ENCODE data around the gene PPARA. TPM values are rescaled to one million over a fixed set of nuclear protein-coding genes. Genes with fewer than 3 reads are reported as not detected.
"Not testable (repeated sequence)": the region's sequence is repeated elsewhere in the genome, so short reads cannot be mapped to it uniquely, and the experiment has no call there.

Gene PPARA
- total and polyA plus RNA-seq, 5 donors = 22.9 to 85.2 (median 71.4) TPM

DNA sequence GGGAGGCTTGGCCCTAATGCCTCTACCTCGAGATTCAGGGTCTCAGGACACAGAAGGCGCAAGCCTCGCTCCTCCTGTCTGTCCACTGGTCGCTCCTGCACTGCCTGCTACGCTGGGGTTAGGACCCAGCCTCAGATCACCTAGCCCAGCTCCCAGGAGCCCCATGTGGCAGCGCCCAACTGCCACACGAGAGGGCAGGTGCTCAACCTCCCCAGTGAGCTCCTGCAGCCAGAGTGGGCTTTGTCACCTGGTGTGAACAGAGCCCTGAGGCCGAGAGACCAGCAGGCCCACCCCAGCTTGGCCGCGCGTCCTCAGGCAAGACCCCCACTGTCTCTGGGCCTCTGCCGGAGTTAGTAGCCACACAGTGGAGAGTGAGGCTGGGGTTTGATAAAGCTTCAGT lies 21.7 kb upstream of the PPARA start:
- no peaks in the 10 kb centered on the region for H3K27me3 ChIP-seq (ENCODE audit: control insufficient read depth, insufficient read depth)
- DNase-seq (no peak), ATAC-seq (no peak)
- H3K27ac ChIP-seq (ENCODE audit: low read length) = no peak overlapping the region
- intact Hi-C loops (cut with DNase I) = loop anchor here in 2 of 4 donors (5.0 to 10.0 kb wide), 2 partner anchors 189 to 416 kb away; no protein-coding TSS in a partner anchor
- H3K9me3 ChIP-seq (ENCODE audit: control insufficient read depth, low read length) = no peaks in the 10 kb centered on the region
- no peak overlapping the region for H3K4me3 ChIP-seq (ENCODE audit: low read length)
- H3K4me1 ChIP-seq (ENCODE audit: control insufficient read depth, insufficient read depth, low read length) = no peaks in the 10 kb centered on the region
- WGBS = 94% methylated on average over 12 of the region's 12 CpGs

DNA sequence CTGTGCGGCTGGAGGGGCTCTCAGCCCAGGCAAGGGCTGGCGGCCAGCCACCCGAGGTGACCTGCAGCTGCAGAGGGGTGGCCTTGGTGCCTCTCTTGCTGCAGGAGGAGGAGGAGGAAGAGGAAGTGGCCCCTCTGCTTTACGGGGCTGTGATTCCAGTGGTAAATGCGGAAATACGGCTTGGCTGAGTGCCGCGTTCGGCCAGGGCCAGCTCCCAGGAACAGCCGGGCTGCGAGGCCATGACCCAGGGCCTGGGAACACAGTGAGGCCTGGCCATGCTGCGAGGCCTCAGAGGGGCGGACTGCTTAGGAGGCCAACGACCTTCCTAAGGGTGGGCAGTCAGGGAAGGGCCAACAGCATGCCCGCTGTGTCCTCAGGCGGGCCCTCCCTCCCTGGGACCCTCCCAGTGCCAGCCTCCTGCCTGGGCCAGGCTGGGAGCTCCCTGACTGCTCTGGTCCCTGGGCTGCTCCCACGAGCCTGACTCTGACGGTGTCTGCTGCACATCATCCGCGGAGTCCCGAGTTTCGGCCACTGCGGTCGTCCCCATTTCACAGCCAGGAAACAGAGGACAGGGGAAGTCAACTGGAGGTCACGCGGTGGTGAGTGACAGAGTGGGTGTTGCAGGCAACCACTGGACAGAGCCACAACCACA lies 20.8 kb upstream of the PPARA start:
- WGBS = 57% methylated on average over 26 of the region's 26 CpGs
- no peaks in the 10 kb centered on the region for H3K4me1 ChIP-seq (ENCODE audit: control insufficient read depth, insufficient read depth, low read length)
- no peak overlapping the region for H3K27ac ChIP-seq (ENCODE audit: low read length)
- no peaks in the 10 kb centered on the region for H3K27me3 ChIP-seq (ENCODE audit: control insufficient read depth, insufficient read depth)
- intact Hi-C loops (cut with DNase I) = loop anchor here in 2 of 4 donors (5.0 to 10.0 kb wide), 2 partner anchors 188 to 415 kb away; no protein-coding TSS in a partner anchor
- DNase-seq = peak; percentile 74 to 92 (median 91)
- H3K9me3 ChIP-seq (ENCODE audit: control insufficient read depth, low read length) = no peaks in the 10 kb centered on the region
- ATAC-seq = peak; percentile 32 to 36
- no peak overlapping the region for H3K4me3 ChIP-seq (ENCODE audit: low read length)

DNA sequence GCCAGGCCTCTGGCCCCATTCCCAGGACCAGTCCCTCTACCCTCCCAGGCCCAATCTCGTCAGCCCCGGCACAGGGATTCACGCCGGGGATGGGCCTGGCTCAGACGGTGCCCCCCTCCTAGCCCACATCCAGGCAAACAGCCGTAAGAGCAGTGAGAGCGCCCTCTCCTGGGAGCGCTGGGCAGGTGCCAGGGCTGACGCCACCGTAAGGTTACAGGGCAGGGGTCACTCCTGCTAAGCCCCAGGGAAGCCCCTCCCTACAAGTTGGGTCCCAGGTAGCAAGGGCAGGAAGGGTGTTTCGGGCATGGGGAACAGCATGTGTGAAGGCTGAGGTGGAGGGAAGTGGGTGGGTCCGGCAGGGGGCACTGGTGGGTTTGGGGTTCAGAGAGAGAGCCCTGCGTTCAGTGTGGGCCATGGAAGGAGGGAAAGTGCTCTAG lies 19.2 kb upstream of the PPARA start:
- WGBS = 78% methylated on average over 13 of the region's 13 CpGs
- Histone ChIP-seq H3K4me1 (ENCODE audit: control insufficient read depth, insufficient read depth, low read length) (no peaks in the 10 kb centered on the region), H3K27me3 (ENCODE audit: control insufficient read depth, insufficient read depth) (no peaks in the 10 kb centered on the region), H3K4me3 (ENCODE audit: low read length) (no peak overlapping the region), H3K9me3 (ENCODE audit: control insufficient read depth, low read length) (no peaks in the 10 kb centered on the region), H3K27ac (ENCODE audit: low read length) (no peak overlapping the region)
- peak; percentile 13 to 45 (median 36) for DNase-seq
- ATAC-seq = no peak
- intact Hi-C loops (cut with DNase I) = no loop called here

DNA sequence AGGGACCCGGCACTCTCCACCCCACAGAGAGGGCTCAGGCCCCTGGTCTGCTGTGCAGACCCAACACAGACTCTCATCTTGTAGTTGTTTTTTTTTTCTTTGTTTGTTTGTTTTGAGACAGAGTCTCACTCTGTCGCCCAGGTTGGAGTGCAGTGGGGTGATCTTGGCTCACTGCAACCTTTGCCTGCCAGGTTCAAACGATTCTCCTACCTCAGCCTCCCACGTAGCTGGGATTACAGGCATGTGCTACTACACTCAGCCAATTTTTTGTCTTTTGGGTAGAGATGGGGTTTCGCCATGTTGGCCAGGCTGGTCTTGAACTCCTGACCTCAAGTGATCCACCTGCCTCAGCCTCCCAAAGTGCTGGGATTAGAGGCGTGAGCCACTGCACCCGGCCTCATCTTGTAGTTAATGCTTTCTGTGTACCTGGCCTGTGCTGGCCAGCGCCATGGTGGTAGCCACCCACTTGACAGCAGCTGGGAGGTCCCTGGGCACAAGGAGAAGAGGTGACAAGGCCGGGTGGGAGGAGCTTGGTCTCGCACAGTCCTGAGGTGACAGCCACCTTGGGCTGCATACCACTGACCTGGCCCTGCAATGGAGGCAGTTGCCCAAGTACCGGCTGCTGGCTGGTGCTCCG lies 18.0 kb upstream of the PPARA start:
- DNase-seq = peak in 2 of 3 donors; percentile 8 to 15
- H3K27me3 ChIP-seq (ENCODE audit: control insufficient read depth, insufficient read depth); H3K9me3 ChIP-seq (ENCODE audit: control insufficient read depth, low read length); intact Hi-C loops (cut with DNase I); ATAC-seq; H3K4me3 ChIP-seq (ENCODE audit: low read length); H3K4me1 ChIP-seq (ENCODE audit: control insufficient read depth, insufficient read depth, low read length); H3K27ac ChIP-seq (ENCODE audit: low read length): not testable (repeated sequence)
- 92% methylated on average over 12 of the region's 12 CpGs for WGBS

DNA sequence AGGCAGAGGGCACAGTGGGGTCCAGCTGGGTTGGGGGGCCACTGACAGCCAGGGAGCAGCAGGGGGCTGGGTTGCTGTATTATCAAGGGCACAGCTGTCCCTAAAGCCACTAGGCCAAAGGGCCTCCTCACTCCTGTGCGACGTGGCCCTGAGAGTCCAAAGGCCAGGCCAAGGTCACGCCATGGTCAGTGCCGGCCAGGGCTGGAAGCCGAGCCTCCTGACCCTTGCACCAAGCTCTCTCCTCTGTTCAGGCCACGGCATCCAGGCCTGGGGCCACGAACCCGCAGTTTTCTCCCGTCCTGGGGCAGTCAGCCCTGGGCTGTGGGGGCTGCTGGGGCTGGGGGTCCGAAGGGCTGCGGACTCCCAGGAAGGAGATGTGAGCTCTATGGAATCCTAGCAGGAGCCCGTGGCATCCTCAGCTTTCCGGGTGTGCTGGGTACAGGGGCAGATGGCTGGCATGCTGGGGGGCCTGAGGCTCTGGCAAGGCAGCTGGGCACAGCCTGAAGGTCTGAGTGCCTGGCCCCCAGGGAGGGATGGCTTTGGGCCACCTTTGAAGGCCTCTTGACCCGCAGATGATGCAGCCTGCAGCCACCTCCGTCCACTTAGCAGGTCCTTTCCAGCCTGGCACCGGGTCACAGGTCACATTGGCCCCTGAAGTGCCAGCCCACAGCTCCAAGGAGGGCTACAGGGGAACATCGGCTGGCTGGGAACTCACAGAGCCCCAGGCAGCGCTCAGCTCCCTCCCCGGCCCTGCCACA lies 17.3 kb upstream of the PPARA start:
- DNase-seq (peak; percentile 12 to 47 (median 35)), ATAC-seq (no peak)
- no peaks in the 10 kb centered on the region for H3K27me3 ChIP-seq (ENCODE audit: control insufficient read depth, insufficient read depth)
- H3K27ac ChIP-seq (ENCODE audit: low read length) = no peak overlapping the region
- no peak overlapping the region for H3K4me3 ChIP-seq (ENCODE audit: low read length)
- 86% methylated on average over 19 of the region's 19 CpGs for WGBS
- no peaks in the 10 kb centered on the region for H3K9me3 ChIP-seq (ENCODE audit: control insufficient read depth, low read length)
- intact Hi-C loops (cut with DNase I) = no loop called here
- no peaks in the 10 kb centered on the region for H3K4me1 ChIP-seq (ENCODE audit: control insufficient read depth, insufficient read depth, low read length)

DNA sequence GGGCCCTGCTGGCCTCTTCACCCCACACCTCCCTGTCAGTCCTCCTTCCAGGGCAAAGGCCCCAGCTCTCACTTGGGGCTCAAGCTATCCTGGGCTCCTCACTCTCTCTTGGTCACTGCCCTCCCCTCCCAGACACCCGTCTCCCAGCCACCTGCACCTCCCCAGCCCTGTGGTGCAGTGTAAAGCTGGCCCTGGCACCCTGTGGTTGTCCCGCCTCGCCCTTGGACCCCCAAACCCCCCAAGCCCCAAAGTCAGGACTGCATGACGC lies 16.8 kb upstream of the PPARA start:
- intact Hi-C loops (cut with DNase I) = no loop called here
- H3K27ac ChIP-seq (ENCODE audit: low read length) = no peak overlapping the region
- WGBS = 88% methylated on average over 4 of the region's 4 CpGs
- H3K4me1 ChIP-seq (ENCODE audit: control insufficient read depth, insufficient read depth, low read length) = no peaks in the 10 kb centered on the region
- no peaks in the 10 kb centered on the region for H3K27me3 ChIP-seq (ENCODE audit: control insufficient read depth, insufficient read depth)
- ATAC-seq (no peak), DNase-seq (peak in 2 of 3 donors; percentile 26 to 40)
- no peaks in the 10 kb centered on the region for H3K9me3 ChIP-seq (ENCODE audit: control insufficient read depth, low read length)
- no peak overlapping the region for H3K4me3 ChIP-seq (ENCODE audit: low read length)

DNA sequence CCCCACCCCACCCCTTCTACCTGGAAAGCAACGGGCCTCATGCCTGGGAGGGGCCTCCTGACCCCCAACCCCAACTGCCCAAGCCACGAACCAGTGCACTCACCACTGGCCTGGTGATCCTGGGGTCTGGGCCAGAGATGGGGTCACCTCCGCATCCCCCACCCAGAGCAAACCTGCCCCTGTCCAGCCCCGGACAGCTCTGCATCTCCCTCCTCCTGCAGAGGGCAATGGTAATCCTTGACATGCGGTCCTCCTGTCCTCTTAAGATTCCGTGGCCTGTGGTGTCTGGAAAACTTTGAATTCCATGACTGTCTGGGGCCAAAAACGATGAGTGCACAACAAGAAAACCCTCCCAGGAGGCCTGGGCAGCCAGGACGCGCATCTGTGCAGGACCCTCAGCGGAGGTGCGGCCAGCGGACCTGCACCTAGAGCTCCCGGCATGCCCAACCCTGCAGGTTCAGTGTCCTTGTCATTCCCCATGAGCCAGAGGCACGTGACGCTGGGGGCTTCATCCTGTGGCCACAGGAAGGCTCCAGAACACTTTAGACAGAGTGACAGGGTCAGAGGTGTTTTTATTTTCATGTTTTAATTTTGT lies 16.1 kb upstream of the PPARA start:
- peak; percentile 8 to 45 (median 41) for DNase-seq
- Histone ChIP-seq H3K4me1 (ENCODE audit: control insufficient read depth, insufficient read depth, low read length) (no peaks in the 10 kb centered on the region), H3K27ac (ENCODE audit: low read length) (no peak overlapping the region), H3K9me3 (ENCODE audit: control insufficient read depth, low read length) (no peaks in the 10 kb centered on the region), H3K4me3 (ENCODE audit: low read length) (no peak overlapping the region), H3K27me3 (ENCODE audit: control insufficient read depth, insufficient read depth) (no peaks in the 10 kb centered on the region)
- 83% methylated on average over 15 of the region's 15 CpGs for WGBS
- intact Hi-C loops (cut with DNase I) = no loop called here
- no peak for ATAC-seq

DNA sequence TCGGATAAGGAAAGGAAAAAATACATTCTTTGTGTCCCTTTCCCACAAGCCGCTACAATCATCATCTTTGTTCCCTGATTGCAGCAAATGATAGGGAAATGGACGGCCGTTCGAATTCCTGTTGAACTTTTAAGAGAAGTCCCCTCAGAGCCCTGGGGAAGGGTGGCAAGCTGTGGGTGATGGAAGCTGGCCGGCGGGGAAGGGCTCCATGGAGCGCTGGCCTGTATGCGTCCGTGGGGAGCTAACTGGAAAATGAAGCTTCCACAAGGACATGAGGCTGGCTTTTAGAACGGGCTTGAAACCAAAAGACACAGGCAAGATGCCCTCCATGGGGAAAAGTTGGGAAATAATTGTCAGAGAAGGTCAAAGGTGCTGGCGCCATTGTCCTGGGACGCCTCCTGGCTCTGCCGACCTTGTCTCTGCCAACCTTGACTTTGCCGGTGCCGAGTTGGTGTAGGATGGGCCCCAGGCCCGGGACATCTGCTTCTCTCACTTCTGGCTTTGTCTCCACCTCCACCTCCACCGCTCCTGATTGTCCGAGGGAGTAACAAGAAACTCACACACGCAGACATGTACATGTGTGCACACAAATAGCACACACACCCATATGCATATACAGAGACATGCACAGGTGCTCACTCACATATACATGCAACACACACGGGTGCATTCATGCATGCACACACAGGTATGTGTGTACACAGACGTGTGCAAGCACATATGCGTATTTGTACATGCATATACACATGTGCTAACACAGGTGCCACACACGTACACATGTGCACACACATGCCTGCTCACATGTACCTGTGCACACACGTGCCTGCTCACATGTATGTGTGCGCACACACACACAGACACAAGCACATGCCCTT lies 14.5 kb upstream of the PPARA start:
- no peaks in the 10 kb centered on the region for H3K9me3 ChIP-seq (ENCODE audit: control insufficient read depth, low read length)
- H3K4me3 ChIP-seq (ENCODE audit: low read length) = no peak overlapping the region
- no peak for ATAC-seq
- H3K4me1 ChIP-seq (ENCODE audit: control insufficient read depth, insufficient read depth, low read length) = peaks cover 5% of the 10 kb centered on the region
- intact Hi-C loops (cut with DNase I) = no loop called here
- WGBS = 71% methylated on average over 26 of the region's 26 CpGs
- peak in 2 of 3 donors; percentile 44 to 52 for DNase-seq
- H3K27ac ChIP-seq (ENCODE audit: low read length) = no peak overlapping the region
- H3K27me3 ChIP-seq (ENCODE audit: control insufficient read depth, insufficient read depth) = no peaks in the 10 kb centered on the region

DNA sequence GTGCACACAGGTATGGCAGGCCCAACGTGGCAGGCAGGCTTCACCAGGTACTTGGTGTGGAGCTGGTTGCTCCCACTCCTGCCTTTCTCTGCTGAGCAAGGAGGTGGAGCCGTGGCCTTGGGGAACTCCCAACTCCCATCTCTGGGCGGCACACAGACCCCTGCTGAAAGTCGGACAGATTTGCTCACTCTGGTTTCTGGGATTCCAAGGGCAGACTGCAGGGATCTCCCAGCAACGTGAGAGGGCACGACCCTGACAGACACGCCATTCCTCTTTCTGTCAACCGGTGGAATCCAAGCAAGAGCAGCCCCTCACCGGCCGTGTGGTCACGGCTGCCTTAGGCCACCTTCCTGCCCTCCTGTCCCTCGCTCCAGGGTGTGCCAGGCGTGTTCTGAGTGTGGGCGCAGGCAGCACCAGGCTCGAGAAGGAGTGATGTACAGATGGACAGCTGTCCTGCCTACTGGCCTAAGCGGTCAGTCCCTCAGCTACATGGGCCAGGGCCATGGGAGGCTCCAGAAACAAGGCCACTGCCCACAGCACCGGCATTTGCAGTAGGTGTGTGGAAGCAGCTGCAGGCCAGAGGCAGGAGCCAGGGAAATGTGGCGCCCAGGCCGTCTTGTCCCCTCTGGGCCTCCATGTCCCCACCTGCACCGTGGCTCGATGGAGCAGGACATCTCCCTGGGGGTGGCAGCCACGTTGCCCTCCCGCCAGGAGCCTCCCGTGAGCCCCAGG lies 13.7 kb upstream of the PPARA start:
- 83% methylated on average over 24 of the region's 24 CpGs for WGBS
- no peaks in the 10 kb centered on the region for H3K9me3 ChIP-seq (ENCODE audit: control insufficient read depth, low read length)
- no peak overlapping the region for H3K4me3 ChIP-seq (ENCODE audit: low read length)
- no peak overlapping the region for H3K27ac ChIP-seq (ENCODE audit: low read length)
- ATAC-seq (no peak), DNase-seq (peak in 1 of 3 donors; percentile 46)
- peaks cover 5% of the 10 kb centered on the region for H3K4me1 ChIP-seq (ENCODE audit: control insufficient read depth, insufficient read depth, low read length)
- H3K27me3 ChIP-seq (ENCODE audit: control insufficient read depth, insufficient read depth) = no peaks in the 10 kb centered on the region
- intact Hi-C loops (cut with DNase I) = no loop called here

DNA sequence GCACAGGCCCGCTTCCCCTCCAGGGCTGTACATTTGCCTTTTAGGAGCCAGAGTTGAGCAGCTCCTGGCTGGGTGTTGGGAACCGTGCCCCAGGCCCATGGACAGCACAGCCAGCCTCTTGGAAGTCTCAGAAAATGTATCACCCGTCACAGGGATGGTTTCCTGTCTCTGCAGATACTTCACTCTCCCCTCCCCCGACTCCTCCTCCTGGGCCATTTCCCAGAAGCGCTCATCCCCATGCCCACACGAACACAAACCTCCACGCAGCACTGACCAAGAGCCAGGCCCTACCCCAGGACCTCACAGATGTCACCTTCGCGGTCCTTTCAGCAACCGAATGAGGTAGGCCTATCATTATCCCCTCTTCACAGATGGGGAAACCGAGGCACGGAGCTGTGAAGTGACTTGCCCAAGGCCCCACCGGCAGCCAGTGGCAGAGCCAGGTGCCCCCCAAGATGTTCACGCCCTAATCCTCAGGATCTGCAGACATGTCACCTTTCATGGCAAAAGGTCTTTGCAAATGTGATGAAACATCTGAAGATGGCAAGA lies 13.0 kb upstream of the PPARA start:
- WGBS = 77% methylated on average over 14 of the region's 14 CpGs
- no peaks in the 10 kb centered on the region for H3K27me3 ChIP-seq (ENCODE audit: control insufficient read depth, insufficient read depth)

More for the DNA sequence above, 13.0 kb upstream of the PPARA start:
- H3K9me3 ChIP-seq (ENCODE audit: control insufficient read depth, low read length) = no peaks in the 10 kb centered on the region
- H3K27ac ChIP-seq (ENCODE audit: low read length) = peak overlapping the region; percentile 21
- peaks cover 5% of the 10 kb centered on the region for H3K4me1 ChIP-seq (ENCODE audit: control insufficient read depth, insufficient read depth, low read length)
- no peak overlapping the region for H3K4me3 ChIP-seq (ENCODE audit: low read length)
- ATAC-seq (peak; percentile 4 to 20), DNase-seq (peak in 2 of 3 donors; percentile 59)
- intact Hi-C loops (cut with DNase I) = no loop called here

Data from right cardiac atrium (tissue), 5 donors.